ENCODE results near the gene KNG1.
"Not testable (repeated sequence)": the region's sequence is repeated elsewhere in the genome, so short reads cannot be mapped to it uniquely, and the experiment has no call there.

The KNG1 gene

DNA sequence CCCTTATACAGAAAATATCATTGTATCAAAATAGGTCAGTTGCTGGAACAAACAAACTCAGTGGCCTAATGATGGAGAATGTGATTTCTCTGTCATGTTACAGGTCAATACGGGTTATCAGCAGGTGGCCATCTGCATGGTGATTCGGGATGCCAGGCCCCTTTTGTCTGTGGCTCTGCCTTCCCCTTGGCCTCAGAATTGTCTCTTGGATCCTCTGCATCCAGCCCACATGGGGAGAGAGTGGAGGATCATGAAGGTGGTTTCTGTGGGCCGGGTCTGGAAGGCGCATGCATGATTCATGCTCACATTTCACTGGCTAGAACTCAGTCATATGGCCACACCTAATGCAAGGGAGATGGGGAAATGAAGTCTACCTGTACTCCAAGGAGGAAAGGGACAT lies 6.5 kb upstream of the KNG1 start:
- DNase-seq, result not testable (repeated sequence)

GRCh38 chr3:186713499-186713898 lies 3.7 kb upstream of the KNG1 start:
- no peak for DNase-seq

GRCh38 chr3:186719945-186720739 lies 3.0 kb downstream of the KNG1 start:
- no peak for DNase-seq

DNA sequence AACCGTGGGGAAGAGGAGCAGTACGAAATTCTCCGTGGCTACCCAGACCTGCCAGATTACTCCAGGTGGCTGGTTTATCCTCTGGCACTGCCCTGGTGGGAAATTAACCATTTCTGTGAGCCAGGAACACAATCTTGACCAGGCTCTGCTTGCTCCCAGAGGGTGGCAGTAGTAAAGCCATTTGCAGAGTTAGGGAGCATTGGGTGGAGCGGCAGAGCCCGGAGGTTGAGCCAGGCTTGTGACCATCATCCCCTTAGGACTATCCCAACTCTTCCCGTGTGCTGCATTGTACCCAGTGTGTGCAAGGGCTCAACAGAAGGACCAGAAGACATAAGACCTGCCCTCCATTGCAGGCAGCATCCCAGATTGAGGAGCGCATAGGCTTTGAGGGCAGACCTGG lies 5.3 kb downstream of the KNG1 start:
- DNase-seq, result no peak

GRCh38 chr3:186724911-186725310 lies 7.8 kb downstream of the KNG1 start:
- DNase-seq, result no peak

- DNase-seq, result no peak
Measured at GRCh38 chr3:186732169-186732766, 15.1 kb downstream of the KNG1 start.

GRCh38 chr3:186742618-186743380 lies 25.6 kb downstream of the KNG1 start:
- DNase-seq, result no peak

DNA sequence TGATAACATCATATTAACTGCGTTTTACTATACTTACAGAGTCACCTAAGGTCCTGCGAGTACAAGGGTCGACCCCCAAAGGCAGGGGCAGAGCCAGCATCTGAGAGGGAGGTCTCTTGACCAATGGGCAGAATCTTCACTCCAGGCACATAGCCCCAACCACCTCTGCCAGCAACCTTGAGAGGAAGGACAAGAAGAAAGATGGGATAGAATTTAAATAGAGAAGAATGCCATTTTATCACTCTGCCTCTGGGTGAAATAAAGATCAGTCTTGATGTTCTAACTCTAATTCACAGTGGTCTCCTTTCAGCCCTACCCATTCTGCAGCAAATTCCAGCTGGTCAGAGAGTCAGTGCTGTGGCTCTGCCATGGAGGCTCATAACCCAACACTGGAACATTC lies 26.5 kb downstream of the KNG1 start:
- no peak for DNase-seq

DNA sequence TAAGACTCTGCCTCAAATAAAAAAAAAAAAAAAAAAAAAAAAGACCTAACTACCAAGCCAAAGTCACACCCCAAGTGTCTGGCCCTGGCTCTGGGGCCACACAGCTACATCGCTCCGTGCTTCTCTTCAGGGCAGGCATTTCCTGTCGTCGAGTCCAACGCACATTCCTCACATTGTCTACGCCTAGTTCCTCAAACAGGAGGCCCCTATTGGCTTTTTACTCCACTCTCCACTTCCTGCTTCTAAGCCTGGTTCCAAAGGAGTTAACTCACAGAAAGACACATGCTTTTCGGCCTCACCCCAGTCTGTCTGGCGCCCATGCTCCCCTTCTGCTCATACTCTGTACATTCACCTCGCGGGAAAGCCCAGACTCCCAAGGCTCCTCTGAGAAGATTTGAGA lies 28.8 kb downstream of the KNG1 start:
- DNase-seq, result no peak

DNA sequence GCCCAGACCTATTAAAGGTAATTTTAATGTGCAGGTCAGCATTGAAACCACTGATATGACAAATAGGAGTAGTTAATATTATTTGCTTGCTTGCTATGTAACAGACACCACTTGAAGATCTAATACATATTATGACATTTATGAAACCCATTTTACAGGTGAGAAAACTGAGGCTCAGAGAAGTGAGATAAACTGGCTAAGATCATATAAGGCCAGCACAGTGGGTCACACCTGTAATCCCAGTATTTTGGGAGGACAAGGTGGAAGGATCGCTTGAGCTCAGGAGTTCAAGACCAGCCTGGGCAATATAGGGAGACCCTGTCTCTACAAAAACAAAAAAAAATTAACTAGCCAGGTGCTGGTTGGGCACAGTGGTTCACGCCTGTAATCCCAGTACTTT lies 33.2 kb downstream of the KNG1 start:
- DNase-seq, result no peak

DNA sequence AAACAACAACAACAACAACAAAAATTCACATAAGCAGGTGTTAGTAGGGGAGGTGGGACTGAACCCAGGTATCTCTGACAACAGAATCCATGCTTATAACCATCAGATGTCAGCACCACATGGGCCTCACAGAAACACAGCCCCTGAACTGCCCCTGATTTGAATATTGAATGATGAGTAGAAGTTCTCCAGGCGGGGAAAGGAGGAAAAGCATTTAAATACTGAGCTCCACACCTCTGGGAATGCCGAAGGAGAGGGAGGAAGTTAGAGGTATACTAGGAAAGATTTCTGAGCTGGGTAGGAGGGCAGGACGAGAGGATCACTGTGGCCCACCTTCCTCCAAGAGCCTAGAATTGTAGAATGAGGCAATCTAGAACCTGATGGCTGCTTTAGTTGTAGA lies 34.3 kb downstream of the KNG1 start:
- no peak for DNase-seq

DNA sequence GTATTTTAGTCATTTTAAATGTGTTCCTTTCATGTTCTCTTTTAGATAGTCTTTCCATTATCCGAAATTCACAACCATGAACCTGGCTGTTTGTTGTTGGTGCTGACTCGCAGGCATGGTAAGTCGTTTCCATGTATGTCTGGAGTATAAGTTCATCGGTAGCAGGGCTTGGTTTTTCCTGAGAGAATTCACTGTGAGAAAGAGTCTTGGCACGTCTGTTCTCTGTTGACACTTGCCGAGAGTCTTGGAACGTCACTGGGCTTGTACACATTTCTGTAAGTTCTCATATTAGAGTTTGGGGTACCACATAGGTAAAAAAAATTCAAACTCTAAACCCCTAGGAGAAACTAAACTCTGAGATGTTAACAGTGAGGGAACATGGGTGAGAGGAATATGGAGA lies 36.8 kb downstream of the KNG1 start:
- DNase-seq, result no peak

DNA sequence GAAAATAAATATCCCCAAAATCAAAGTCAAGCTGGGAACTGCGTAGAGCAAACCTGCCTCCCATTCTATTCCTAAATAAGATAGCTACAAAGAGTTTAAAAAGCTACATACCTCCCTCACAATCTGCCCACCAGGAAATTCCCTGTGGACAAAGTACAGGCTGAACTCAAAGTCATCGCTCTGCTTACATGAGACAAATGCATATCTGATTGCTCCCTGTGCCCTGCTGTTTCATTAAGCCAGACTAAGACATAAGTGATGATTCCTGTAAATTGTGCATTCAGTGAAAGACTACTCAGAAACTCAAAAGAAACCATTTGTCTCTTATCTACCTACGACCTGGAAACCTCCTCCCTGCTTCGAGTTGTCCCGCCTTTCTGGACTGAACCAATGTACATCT lies 37.7 kb downstream of the KNG1 start:
- no peak for DNase-seq

DNA sequence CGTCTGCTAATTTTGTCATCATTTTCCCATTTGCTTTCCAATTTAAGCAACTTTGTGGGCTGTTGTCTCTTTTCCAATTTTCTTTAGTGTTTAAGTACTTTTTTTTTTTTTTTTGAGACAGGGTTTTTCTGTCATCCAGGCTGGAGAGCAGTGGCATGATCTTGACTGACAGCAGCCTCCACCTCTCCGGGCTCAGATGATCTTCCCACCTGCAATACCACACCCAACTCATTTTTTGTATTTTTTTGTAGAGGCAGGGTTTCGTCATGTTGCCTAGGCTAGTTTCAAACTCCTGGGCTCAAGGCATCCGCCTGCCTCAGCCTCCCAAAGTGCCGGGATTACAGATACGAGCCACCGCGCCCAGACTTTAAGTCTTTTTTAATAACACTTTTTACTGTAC lies 40.1 kb downstream of the KNG1 start:
- DNase-seq, result no peak

GRCh38 chr3:186757686-186758220 lies 40.6 kb downstream of the KNG1 start:
- DNase-seq, result no peak

GRCh38 chr3:186759231-186759930 lies 42.2 kb downstream of the KNG1 start:
- DNase-seq, result no peak

- DNase-seq, result no peak
Measured at GRCh38 chr3:186760141-186760833, 43.1 kb downstream of the KNG1 start.

DNA sequence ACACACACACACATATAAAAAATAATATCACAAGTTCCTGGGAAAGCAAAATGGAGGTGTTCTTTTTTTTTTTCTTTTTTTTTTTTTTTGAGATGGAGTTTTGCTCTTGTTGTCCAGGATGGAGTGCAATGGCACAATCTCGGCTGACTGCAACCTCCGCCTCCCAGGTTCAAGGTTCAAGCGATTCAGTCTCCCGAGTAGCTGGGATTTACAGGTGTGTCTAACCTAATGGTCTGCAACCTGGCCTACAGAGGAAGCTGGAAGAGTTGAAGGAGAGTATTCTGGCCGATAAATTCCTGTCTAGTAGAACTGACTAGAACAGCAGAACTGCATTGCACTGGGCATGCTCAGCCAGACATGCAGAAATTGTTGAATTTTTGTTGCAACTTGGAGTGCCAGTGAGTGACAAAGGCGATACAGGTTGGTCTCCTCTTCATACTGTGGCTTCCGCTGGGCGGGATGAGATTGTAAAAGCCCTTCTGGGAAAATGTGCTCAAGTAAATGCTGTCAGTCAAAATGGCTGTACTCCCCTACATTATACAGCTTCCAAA lies 43.8 kb downstream of the KNG1 start:
- no peak for DNase-seq

- DNase-seq, result no peak
Measured at GRCh38 chr3:186772281-186772694, 55.1 kb downstream of the KNG1 start.

DNA sequence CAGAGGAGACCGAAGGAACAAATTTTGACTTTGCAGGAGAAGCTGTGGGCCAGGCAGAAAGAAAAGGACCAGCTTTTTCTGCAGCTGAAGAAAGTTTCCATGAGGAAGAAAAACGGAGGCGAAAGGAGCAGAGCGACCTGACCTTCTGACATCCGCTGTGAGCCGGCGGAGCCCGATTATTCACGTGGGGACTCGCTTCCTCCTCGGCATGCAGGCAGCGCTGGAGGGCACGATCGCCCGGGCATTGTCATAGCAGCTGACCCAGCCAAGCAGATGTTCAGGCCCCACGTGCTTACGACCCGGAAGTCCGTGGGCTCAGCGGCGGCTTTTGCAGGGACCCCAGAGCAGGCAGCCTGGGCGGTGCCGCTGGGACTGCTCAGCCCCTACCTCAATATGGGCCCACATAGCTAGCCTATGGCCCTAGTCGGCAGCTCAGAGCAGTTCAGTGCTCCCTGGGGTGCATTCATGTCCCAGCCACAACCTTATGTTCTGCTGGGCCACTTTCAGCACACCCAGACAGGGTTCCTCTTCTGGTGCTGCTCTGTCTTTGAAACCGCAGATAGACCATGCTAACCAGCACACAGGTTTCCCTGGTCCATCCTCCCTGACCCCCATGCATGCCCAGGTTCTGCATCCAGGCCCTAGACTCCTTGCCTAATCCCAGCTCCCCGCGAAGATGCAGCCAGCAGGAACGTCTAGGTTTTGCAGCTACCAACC lies 55.7 kb downstream of the KNG1 start:
- no peak for DNase-seq

- DNase-seq, result no peak
Measured at GRCh38 chr3:186775999-186776398, 58.8 kb downstream of the KNG1 start.

DNA sequence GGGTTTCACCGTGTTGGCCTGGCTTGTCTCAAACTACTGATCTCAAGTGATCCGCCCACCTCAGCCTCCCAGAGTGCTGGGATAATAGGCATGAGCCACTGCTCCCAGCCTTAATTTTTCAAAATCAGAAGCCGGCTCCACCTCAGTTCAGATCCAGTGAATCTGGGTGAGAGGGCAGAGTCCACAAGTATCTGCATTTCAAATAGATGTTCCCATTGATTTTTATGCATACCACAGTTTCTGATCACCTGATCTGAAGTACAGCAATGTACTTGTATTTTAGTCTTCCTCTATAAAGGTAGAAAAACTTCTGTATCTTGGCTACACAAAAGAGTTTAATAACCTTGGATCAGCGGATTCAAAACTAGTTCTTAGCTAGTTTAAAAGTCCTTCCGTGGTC lies 62.0 kb downstream of the KNG1 start:
- DNase-seq, result no peak

Data from NCI-H1048 (cell line).